NCI-H187 (cell line): Measurements from ENCODE around the gene CD33.
"Not testable (repeated sequence)": the region's sequence is repeated elsewhere in the genome, so short reads cannot be mapped to it uniquely, and the experiment has no call there.

ENCODE experiments used
- DNase-seq, 2 experiments: peaks; one replicate each; lab custom pipeline; 2025; lab: John Stamatoyannopoulos, UW

Gene CD33

GRCh38 chr19:51210874-51211361 lies 14.0 kb upstream of the CD33 start:
- DNase-seq, result not testable (repeated sequence)

- no peak for DNase-seq
Observed at GRCh38 chr19:51211833-51212232, 13.0 kb upstream of the CD33 start.

- DNase-seq, result no peak
Observed at GRCh38 chr19:51219307-51219706, 5.6 kb upstream of the CD33 start.

- no peak for DNase-seq
Observed at GRCh38 chr19:51219971-51220370, 4.9 kb upstream of the CD33 start.

GRCh38 chr19:51220996-51221395 lies 3.9 kb upstream of the CD33 start:
- no peak for DNase-seq

GRCh38 chr19:51224163-51224641 lies 678 bp upstream of the CD33 start:
- DNase-seq, result no peak

GRCh38 chr19:51226067-51226466 lies 1.2 kb downstream of the CD33 start:
- no peak for DNase-seq

GRCh38 chr19:51227326-51227725 lies 2.4 kb downstream of the CD33 start:
- no peak for DNase-seq

GRCh38 chr19:51227966-51228365 lies 3.1 kb downstream of the CD33 start:
- DNase-seq, result no peak

GRCh38 chr19:51240866-51241265 lies 16.0 kb downstream of the CD33 start:
- no peak for DNase-seq

GRCh38 chr19:51242881-51243630 lies 18.2 kb downstream of the CD33 start:
- DNase-seq, result no peak

- no peak for DNase-seq
Observed at GRCh38 chr19:51246164-51246552, 21.3 kb downstream of the CD33 start.

GRCh38 chr19:51247972-51248590 lies 23.2 kb downstream of the CD33 start:
- no peak for DNase-seq

- no peak for DNase-seq
Observed at GRCh38 chr19:51250786-51251467, 26.0 kb downstream of the CD33 start, which contains the start of gene SIGLECL1. Gene SIGLECL1, plus strand, starts transcription at chr19:51251080. Its CDS starts 12,993 bp downstream, at chr19:51264073.

GRCh38 chr19:51251468-51251820 lies 26.6 kb downstream of the CD33 start:
- no peak for DNase-seq

GRCh38 chr19:51252306-51253079 lies 27.6 kb downstream of the CD33 start:
- no peak for DNase-seq

GRCh38 chr19:51253088-51253806 lies 28.4 kb downstream of the CD33 start:
- DNase-seq, result no peak

- no peak for DNase-seq
Observed at GRCh38 chr19:51256155-51256625, 31.3 kb downstream of the CD33 start.

GRCh38 chr19:51257471-51257870 lies 32.6 kb downstream of the CD33 start:
- no peak for DNase-seq

- no peak for DNase-seq
Observed at GRCh38 chr19:51258165-51259160, 33.6 kb downstream of the CD33 start.
